ENCODE results near the gene NID1.
"Not testable (repeated sequence)": the region's sequence is repeated elsewhere in the genome, so short reads cannot be mapped to it uniquely, and the experiment has no call there.

The NID1 gene

GRCh38 chr1:236098267-236098666 is 33.4 kb upstream of the NID1 start:
- H3K4me3 ChIP-seq: no peak overlapping the region
- H3K27ac ChIP-seq: no peak overlapping the region

GRCh38 chr1:236096660-236097482 is 32.0 kb upstream of the NID1 start:
- peak overlapping the region in 6 of 21 experiments; percentile 1 to 59 (median 16) for H3K27ac ChIP-seq
- not testable (repeated sequence) for H3K4me3 ChIP-seq

GRCh38 chr1:236095705-236096520 is 31.0 kb upstream of the NID1 start:
- Histone ChIP-seq H3K4me3 (no peak overlapping the region), H3K27ac (no peak overlapping the region)

- Histone ChIP-seq H3K4me3 (no peak overlapping the region), H3K27ac (no peak overlapping the region)
Measured at GRCh38 chr1:236092899-236093298, 28.0 kb upstream of the NID1 start.

- H3K27ac ChIP-seq: no peak overlapping the region
Measured at GRCh38 chr1:236091933-236092318, 27.0 kb upstream of the NID1 start.

GRCh38 chr1:236090741-236091147 is 25.9 kb upstream of the NID1 start:
- Histone ChIP-seq H3K4me3 (no peak overlapping the region), H3K27ac (no peak overlapping the region)

More at GRCh38 chr1:236091933-236092318, 27.0 kb upstream of the NID1 start:
- no peak overlapping the region for H3K4me3 ChIP-seq

GRCh38 chr1:236089046-236089773 is 24.3 kb upstream of the NID1 start:
- Histone ChIP-seq H3K4me3 (no peak overlapping the region), H3K27ac (no peak overlapping the region)

GRCh38 chr1:236086537-236086936 is 21.6 kb upstream of the NID1 start:
- no peak overlapping the region for H3K4me3 ChIP-seq
- H3K27ac ChIP-seq: no peak overlapping the region

- no peak overlapping the region for H3K27ac ChIP-seq
- H3K4me3 ChIP-seq: no peak overlapping the region
Measured at GRCh38 chr1:236085545-236086159, 20.8 kb upstream of the NID1 start.

- Histone ChIP-seq H3K4me3 (no peak overlapping the region), H3K27ac (peak overlapping the region in 1 of 21 experiments; percentile 67)
Measured at GRCh38 chr1:236084386-236084730, 19.5 kb upstream of the NID1 start.

GRCh38 chr1:236083650-236084385 is 18.9 kb upstream of the NID1 start:
- H3K27ac ChIP-seq: peak overlapping the region in 4 of 21 experiments; percentile 4 to 67 (median 12)
- peak overlapping the region in 1 of 7 experiments; percentile 2 for H3K4me3 ChIP-seq

- no peak overlapping the region for H3K4me3 ChIP-seq
- peak overlapping the region in 1 of 21 experiments; percentile 67 for H3K27ac ChIP-seq
Measured at GRCh38 chr1:236082526-236082925, 17.6 kb upstream of the NID1 start.

- H3K27ac ChIP-seq: no peak overlapping the region
- no peak overlapping the region for H3K4me3 ChIP-seq
Measured at GRCh38 chr1:236081546-236082227, 16.8 kb upstream of the NID1 start.

- Histone ChIP-seq H3K27ac (no peak overlapping the region), H3K4me3 (no peak overlapping the region)
Measured at GRCh38 chr1:236079703-236080102, 14.8 kb upstream of the NID1 start.

GRCh38 chr1:236078993-236079392 is 14.1 kb upstream of the NID1 start:
- no peak overlapping the region for H3K4me3 ChIP-seq
- H3K27ac ChIP-seq: no peak overlapping the region

- H3K4me3 ChIP-seq, H3K27ac ChIP-seq: not testable (repeated sequence)
Measured at GRCh38 chr1:236078077-236078476, 13.2 kb upstream of the NID1 start.

- H3K27ac ChIP-seq: no peak overlapping the region
- H3K4me3 ChIP-seq: no peak overlapping the region
Measured at GRCh38 chr1:236075848-236076247, 11.0 kb upstream of the NID1 start.

GRCh38 chr1:236073307-236073897 is 8.5 kb upstream of the NID1 start:
- no peak overlapping the region for H3K4me3 ChIP-seq

More at GRCh38 chr1:236073307-236073897, 8.5 kb upstream of the NID1 start:
- no peak overlapping the region for H3K27ac ChIP-seq
